Stomach (tissue), 9 donors: ENCODE measurements around the gene SPATC1L. TPM values are rescaled to one million over a fixed set of nuclear protein-coding genes. Genes with fewer than 3 reads are reported as not detected.

Experiments
- DNase-seq, 2 donors: peaks; one replicate each; pipeline versions ENCODE4 v3.0.0 to v3.0.0-alpha.2; 2013 to 2019
- H3K27ac ChIP-seq, 5 donors: fragments of 200-600 bp in 4 of 5; sonication (generic) in 4 of 5; one replicate each; pipeline ENCODE4 v1.5.1; 2013 to 2019; ENCODE audit warnings: mild to moderate bottlenecking in 1 of 5, moderate library complexity in 1 of 5
- H3K27me3 ChIP-seq, 3 donors: fragments of 200-600 bp; sonication (generic); one replicate each; pipeline ENCODE4 v1.5.1; 2017 to 2019; ENCODE audit warnings: mixed run types in 1 of 3
- H3K36me3 ChIP-seq, 4 donors: fragments of 200-600 bp; sonication (generic); 1 replicate in 3 of 4; 2 replicates in 1 of 4; pipeline ENCODE4 v1.5.1; 2016 to 2019
- H3K4me1 ChIP-seq, 4 donors: fragments of 200-600 bp; sonication (generic); one replicate each; pipeline ENCODE4 v1.5.1; 2016 to 2019
- H3K4me3 ChIP-seq, 4 donors: fragments of 200-600 bp; sonication (generic) in 3 of 4; one replicate each; pipeline ENCODE4 v1.5.1; 2016 to 2019; ENCODE audit warnings: mild to moderate bottlenecking in 1 of 4
- H3K9me3 ChIP-seq, 4 donors: fragments of 200-600 bp; sonication (generic); one replicate each; pipeline ENCODE4 v1.5.1; 2016 to 2019
- CTCF ChIP-seq, 7 experiments: fragments of 450-650 bp in 4 of 7; fragments of 200-600 bp in 3 of 7; sonication (generic) in 3 of 7; IDR thresholded peaks; one replicate each; pipeline ENCODE4 v1.5.1; 2016 to 2019; ENCODE audit warnings: antibody characterized with exemption in 7 of 7, control low read depth in 2 of 7, mild to moderate bottlenecking in 1 of 7
- EP300 ChIP-seq: sonication (generic); formaldehyde crosslinking; IDR thresholded peaks from one replicate; pipeline ENCODE4 v1.6.1; 2017; ENCODE audit warnings: antibody characterized with exemption
- POLR2A ChIP-seq, 4 donors: fragments of 450-650 bp; IDR thresholded peaks; one replicate each; pipeline ENCODE4 v1.6.1; 2016; ENCODE audit warnings: antibody characterized with exemption in 4 of 4, control low read depth in 2 of 4, mild to moderate bottlenecking in 1 of 4, moderate library complexity in 1 of 4
- POLR2AphosphoS5 ChIP-seq, 3 donors: sonication (generic); formaldehyde crosslinking; IDR thresholded peaks; one replicate each; pipeline ENCODE4 v1.6.1; 2016; ENCODE audit warnings: antibody characterized with exemption in 3 of 3
- WGBS, 5 donors: extraction: QIAGEN DNeasy Blood & Tissue Kit in 3 of 5; methylation state at CpG; one replicate each; pipeline versions ENCODE4 v1.1.5 to v1.1.7; 2013 to 2018; 5-methylcytosine and 5-hydroxymethylcytosine counted together
- intact Hi-C: fragments of 100-400 bp; cut with DNase I; formaldehyde crosslinking; loops from one replicate; pipeline ENCODE4 v1.15.1; 2023; ENCODE audit warnings: low total_unique reads
- polyA plus RNA-seq, 3 donors: library from polyadenylated mRNA; stranded (reverse); fragments of 200-250 nt; gene quantifications; one replicate each; pipeline ENCODE4 v1.2.3, GENCODE V29; 2013
- total RNA-seq, 5 donors: library from RNA; depleted of rRNA; stranded (reverse); fragments of >200 nt; gene quantifications; one replicate each; pipeline versions ENCODE4 v1.1.0 to v1.2.3, GENCODE V29; 2014 to 2016
- donor health status: healthy with polysubstance abuse.
- donor health status: Bipolar disorder and iron deficiency.
- donor health status: healthy.

SPATC1L gene
- total and polyA plus RNA-seq, 8 donors, result 0.72 to 26.4 (median 12.5) TPM; not detected in 1

GRCh38 chr21:46138383-46138970 is 45.8 kb downstream of the SPATC1L start:
- intact Hi-C loops, result no loop called here
- H3K27ac ChIP-seq, result no peak overlapping the region
- peaks cover 0 to 6% (median 2%) of the 10 kb centered on the region in 4 donors for H3K4me1 ChIP-seq
- WGBS, 5 donors, result 80 to 89% (median 85%) methylated on average over 3 to 28 of the region's 28 CpGs
- H3K4me3 ChIP-seq, result no peak overlapping the region
- peaks cover 0 to 46% (median 6%) of the 10 kb centered on the region in 3 donors for H3K27me3 ChIP-seq
- no peaks in the 10 kb centered on the region for H3K36me3 ChIP-seq
- TF ChIP-seq EP300, result no peak
- TF ChIP-seq CTCF (IDR thresholded peaks at IDR 0.05), result no peak
- TF ChIP-seq POLR2AphosphoS5 (IDR thresholded peaks at IDR 0.05), result no peak
- no peaks in the 10 kb centered on the region for H3K9me3 ChIP-seq
- no peak for DNase-seq

GRCh38 chr21:46137908-46138307 is 46.4 kb downstream of the SPATC1L start:
- Histone ChIP-seq H3K9me3 (no peaks in the 10 kb centered on the region), H3K27me3 (peaks cover 0 to 46% (median 6%) of the 10 kb centered on the region in 3 donors), H3K4me1 (peaks cover 0 to under 1% (median 0%) of the 10 kb centered on the region in 4 donors), H3K27ac (no peak overlapping the region), H3K4me3 (no peak overlapping the region), H3K36me3 (peaks cover 0 to under 1% (median 0%) of the 10 kb centered on the region in 4 donors)
- no peak for DNase-seq
- intact Hi-C loops, result no loop called here
- TF ChIP-seq EP300, result no peak
- no peak for TF ChIP-seq CTCF (IDR thresholded peaks at IDR 0.05)
- TF ChIP-seq POLR2AphosphoS5 (IDR thresholded peaks at IDR 0.05), result no peak
- no peak for TF ChIP-seq POLR2A (IDR thresholded peaks at IDR 0.05)
- WGBS, 5 donors, result 74 to 92% (median 78%) methylated on average over 4 to 7 of the region's 7 CpGs

- Histone ChIP-seq H3K4me1 (no peaks in the 10 kb centered on the region), H3K9me3 (no peaks in the 10 kb centered on the region), H3K36me3 (peaks cover 0 to 11% (median 3%) of the 10 kb centered on the region in 4 donors), H3K27me3 (peaks cover 0 to 46% (median 6%) of the 10 kb centered on the region in 3 donors), H3K27ac (no peak overlapping the region), H3K4me3 (no peak overlapping the region)
- 71 to 80% (median 74%) methylated on average over 17 to 22 of the region's 22 CpGs for WGBS, 5 donors
- intact Hi-C loops, result no loop called here
- TF ChIP-seq EP300 (no peak), POLR2AphosphoS5 (IDR thresholded peaks at IDR 0.05) (no peak), POLR2A (IDR thresholded peaks at IDR 0.05) (no peak), CTCF (IDR thresholded peaks at IDR 0.05) (no peak)
- DNase-seq, result no peak
These were observed 47.4 kb downstream of the SPATC1L start for GRCh38 chr21:46136739-46137349.

- Histone ChIP-seq H3K27ac (no peak overlapping the region), H3K4me1 (no peaks in the 10 kb centered on the region), H3K4me3 (no peak overlapping the region), H3K27me3 (peaks cover 0 to 43% (median 6%) of the 10 kb centered on the region in 3 donors), H3K36me3 (peaks cover 0 to 16% (median 3%) of the 10 kb centered on the region in 4 donors), H3K9me3 (no peaks in the 10 kb centered on the region)
- DNase-seq, result no peak
- WGBS, 5 donors, result 60 to 72% (median 63%) methylated on average over 4 to 7 of the region's 7 CpGs
- intact Hi-C loops, result no loop called here
- TF ChIP-seq EP300, result no peak
- no peak for TF ChIP-seq POLR2A (IDR thresholded peaks at IDR 0.05)
- no peak for TF ChIP-seq POLR2AphosphoS5 (IDR thresholded peaks at IDR 0.05)
- no peak for TF ChIP-seq CTCF (IDR thresholded peaks at IDR 0.05)
These were observed 48.4 kb downstream of the SPATC1L start for GRCh38 chr21:46135782-46136395.
